Lower leg skin (tissue), 3 donors: Measurements from ENCODE around the gene GIPC3.

Experiments
- CTCF ChIP-seq, 3 donors: fragments of 450-650 bp; IDR thresholded peaks; one replicate each; pipeline ENCODE4 v1.5.1; 2016; ENCODE audit warnings: antibody characterized with exemption in 3 of 3, mild to moderate bottlenecking in 3 of 3, moderate library complexity in 2 of 3
- POLR2A ChIP-seq, 2 donors: fragments of 450-650 bp; IDR thresholded peaks; one replicate each; pipeline ENCODE4 v1.6.1; 2016 to 2017; ENCODE audit warnings: antibody characterized with exemption in 2 of 2, mild to moderate bottlenecking in 1 of 2, moderate library complexity in 1 of 2

GRCh38 chr19:3575949-3576673 is 9.2 kb upstream of the GIPC3 start:
- no peak for TF ChIP-seq POLR2A (IDR thresholded peaks at IDR 0.05)
- TF ChIP-seq CTCF (IDR thresholded peaks at IDR 0.05): no peak
